ENCODE data around the gene MT4. TPM values are rescaled to one million over a fixed set of nuclear protein-coding genes. Genes with fewer than 3 reads are reported as not detected.

MT4 gene
- total RNA-seq, 1 experiment from 2014 or later: not detected

DNA sequence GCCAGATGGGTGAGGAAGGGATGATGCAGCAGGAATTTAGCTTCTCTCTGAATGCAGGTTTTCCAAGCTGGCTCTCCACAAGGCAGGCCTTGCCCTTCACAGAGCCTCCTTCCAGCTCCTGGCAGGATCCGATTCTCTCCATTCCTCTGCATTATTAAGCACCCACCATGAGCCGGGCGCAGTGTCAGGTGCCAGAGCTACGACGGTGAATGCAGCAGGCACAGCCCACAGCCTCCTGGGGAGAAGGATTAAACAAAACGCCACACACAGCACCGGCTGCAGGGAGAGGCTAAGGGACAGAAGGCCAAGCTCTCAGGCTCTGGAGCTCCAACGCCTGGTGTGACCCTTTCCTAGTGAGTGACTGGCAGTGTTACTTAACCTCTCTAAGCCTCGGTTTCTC, 36.5 kb downstream of the MT4 start:
- POLR2A ChIA-PET: interaction anchor here (1.0 to 1.7 kb wide), 2 partner anchors 24 to 60 kb away, joined by 3 to 6 read pairs; partner anchors contain the start of gene MT1E
- Mint-ChIP-seq H3K4me3 (no peak overlapping the region), H3K9me3 (0 out of 2 replicates have a peak, but pooled peaks cover 3% of the 10 kb centered on the region), H3K27ac (no peak overlapping the region), H3K27me3 (ENCODE audit: low read depth) (peaks cover 24% of the 10 kb centered on the region), H3K4me1 (no peaks in the 10 kb centered on the region; the same call in 1 of the 2 replicates), H3K36me3 (no peaks in the 10 kb centered on the region)
- DNase-seq (ENCODE audit: low spot score) (no peak), ATAC-seq (no peak)
- CTCF ChIA-PET: interaction anchor here (0.9 to 2.3 kb wide), 16 partner anchors 10 to 114 kb away, joined by 3 to 34 read pairs (median 8); partner anchors contain the start of genes MT1F and MT4
- TF ChIP-seq FOXP1 (CRISPR knock-in tag; IDR thresholded peaks at IDR 0.05; ENCODE audit: borderline replicate concordance): no peak
- TF ChIP-seq ZMAT4 (CRISPR knock-in tag; IDR thresholded peaks at IDR 0.05): no peak
- TF ChIP-seq CREM (CRISPR knock-in tag; IDR thresholded peaks at IDR 0.05): no peak
- TF ChIP-seq, protein P1, sequence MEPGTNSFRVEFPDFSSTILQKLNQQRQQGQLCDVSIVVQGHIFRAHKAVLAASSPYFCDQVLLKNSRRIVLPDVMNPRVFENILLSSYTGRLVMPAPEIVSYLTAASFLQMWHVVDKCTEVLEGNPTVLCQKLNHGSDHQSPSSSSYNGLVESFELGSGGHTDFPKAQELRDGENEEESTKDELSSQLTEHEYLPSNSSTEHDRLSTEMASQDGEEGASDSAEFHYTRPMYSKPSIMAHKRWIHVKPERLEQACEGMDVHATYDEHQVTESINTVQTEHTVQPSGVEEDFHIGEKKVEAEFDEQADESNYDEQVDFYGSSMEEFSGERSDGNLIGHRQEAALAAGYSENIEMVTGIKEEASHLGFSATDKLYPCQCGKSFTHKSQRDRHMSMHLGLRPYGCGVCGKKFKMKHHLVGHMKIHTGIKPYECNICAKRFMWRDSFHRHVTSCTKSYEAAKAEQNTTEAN (CRISPR knock-in tag; IDR thresholded peaks at IDR 0.05): no peak
- TF ChIP-seq, protein P2, sequence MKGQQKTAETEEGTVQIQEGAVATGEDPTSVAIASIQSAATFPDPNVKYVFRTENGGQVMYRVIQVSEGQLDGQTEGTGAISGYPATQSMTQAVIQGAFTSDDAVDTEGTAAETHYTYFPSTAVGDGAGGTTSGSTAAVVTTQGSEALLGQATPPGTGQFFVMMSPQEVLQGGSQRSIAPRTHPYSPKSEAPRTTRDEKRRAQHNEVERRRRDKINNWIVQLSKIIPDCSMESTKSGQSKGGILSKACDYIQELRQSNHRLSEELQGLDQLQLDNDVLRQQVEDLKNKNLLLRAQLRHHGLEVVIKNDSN (CRISPR knock-in tag; IDR thresholded peaks at IDR 0.05): no peak
- TF ChIP-seq, protein P3, sequence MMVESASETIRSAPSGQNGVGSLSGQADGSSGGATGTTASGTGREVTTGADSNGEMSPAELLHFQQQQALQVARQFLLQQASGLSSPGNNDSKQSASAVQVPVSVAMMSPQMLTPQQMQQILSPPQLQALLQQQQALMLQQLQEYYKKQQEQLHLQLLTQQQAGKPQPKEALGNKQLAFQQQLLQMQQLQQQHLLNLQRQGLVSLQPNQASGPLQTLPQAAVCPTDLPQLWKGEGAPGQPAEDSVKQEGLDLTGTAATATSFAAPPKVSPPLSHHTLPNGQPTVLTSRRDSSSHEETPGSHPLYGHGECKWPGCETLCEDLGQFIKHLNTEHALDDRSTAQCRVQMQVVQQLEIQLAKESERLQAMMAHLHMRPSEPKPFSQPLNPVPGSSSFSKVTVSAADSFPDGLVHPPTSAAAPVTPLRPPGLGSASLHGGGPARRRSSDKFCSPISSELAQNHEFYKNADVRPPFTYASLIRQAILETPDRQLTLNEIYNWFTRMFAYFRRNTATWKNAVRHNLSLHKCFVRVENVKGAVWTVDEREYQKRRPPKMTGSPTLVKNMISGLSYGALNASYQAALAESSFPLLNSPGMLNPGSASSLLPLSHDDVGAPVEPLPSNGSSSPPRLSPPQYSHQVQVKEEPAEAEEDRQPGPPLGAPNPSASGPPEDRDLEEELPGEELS (CRISPR knock-in tag; IDR thresholded peaks at IDR 0.05): no peak
- TF ChIP-seq ETV6 (CRISPR knock-in tag; IDR thresholded peaks at IDR 0.05): no peak
- TF ChIP-seq RELA (CRISPR knock-in tag; IDR thresholded peaks at IDR 0.05; ENCODE audit: borderline replicate concordance): no peak
- TF ChIP-seq CDX4 (CRISPR knock-in tag; IDR thresholded peaks at IDR 0.05; ENCODE audit: borderline replicate concordance): no peak
- TF ChIP-seq, protein P4, sequence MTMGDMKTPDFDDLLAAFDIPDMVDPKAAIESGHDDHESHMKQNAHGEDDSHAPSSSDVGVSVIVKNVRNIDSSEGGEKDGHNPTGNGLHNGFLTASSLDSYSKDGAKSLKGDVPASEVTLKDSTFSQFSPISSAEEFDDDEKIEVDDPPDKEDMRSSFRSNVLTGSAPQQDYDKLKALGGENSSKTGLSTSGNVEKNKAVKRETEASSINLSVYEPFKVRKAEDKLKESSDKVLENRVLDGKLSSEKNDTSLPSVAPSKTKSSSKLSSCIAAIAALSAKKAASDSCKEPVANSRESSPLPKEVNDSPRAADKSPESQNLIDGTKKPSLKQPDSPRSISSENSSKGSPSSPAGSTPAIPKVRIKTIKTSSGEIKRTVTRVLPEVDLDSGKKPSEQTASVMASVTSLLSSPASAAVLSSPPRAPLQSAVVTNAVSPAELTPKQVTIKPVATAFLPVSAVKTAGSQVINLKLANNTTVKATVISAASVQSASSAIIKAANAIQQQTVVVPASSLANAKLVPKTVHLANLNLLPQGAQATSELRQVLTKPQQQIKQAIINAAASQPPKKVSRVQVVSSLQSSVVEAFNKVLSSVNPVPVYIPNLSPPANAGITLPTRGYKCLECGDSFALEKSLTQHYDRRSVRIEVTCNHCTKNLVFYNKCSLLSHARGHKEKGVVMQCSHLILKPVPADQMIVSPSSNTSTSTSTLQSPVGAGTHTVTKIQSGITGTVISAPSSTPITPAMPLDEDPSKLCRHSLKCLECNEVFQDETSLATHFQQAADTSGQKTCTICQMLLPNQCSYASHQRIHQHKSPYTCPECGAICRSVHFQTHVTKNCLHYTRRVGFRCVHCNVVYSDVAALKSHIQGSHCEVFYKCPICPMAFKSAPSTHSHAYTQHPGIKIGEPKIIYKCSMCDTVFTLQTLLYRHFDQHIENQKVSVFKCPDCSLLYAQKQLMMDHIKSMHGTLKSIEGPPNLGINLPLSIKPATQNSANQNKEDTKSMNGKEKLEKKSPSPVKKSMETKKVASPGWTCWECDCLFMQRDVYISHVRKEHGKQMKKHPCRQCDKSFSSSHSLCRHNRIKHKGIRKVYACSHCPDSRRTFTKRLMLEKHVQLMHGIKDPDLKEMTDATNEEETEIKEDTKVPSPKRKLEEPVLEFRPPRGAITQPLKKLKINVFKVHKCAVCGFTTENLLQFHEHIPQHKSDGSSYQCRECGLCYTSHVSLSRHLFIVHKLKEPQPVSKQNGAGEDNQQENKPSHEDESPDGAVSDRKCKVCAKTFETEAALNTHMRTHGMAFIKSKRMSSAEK (CRISPR knock-in tag; IDR thresholded peaks at IDR 0.05; ENCODE audit: borderline replicate concordance): no peak
- no peak for TF ChIP-seq IRF2 (CRISPR knock-in tag; IDR thresholded peaks at IDR 0.05; ENCODE audit: borderline replicate concordance, low read depth)
- no peak for TF ChIP-seq SMAD4 (CRISPR knock-in tag; IDR thresholded peaks at IDR 0.05)
- no peak for TF ChIP-seq ZNF138 (CRISPR knock-in tag; conservative IDR thresholded peaks at IDR 0.05)
- TF ChIP-seq TEAD1 (CRISPR knock-in tag; IDR thresholded peaks at IDR 0.05): no peak
- TF ChIP-seq, protein P5, sequence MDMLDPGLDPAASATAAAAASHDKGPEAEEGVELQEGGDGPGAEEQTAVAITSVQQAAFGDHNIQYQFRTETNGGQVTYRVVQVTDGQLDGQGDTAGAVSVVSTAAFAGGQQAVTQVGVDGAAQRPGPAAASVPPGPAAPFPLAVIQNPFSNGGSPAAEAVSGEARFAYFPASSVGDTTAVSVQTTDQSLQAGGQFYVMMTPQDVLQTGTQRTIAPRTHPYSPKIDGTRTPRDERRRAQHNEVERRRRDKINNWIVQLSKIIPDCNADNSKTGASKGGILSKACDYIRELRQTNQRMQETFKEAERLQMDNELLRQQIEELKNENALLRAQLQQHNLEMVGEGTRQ (CRISPR knock-in tag; IDR thresholded peaks at IDR 0.05): no peak
- no peak for TF ChIP-seq MYBL2 (CRISPR knock-in tag; IDR thresholded peaks at IDR 0.05)
- no peak for TF ChIP-seq ZNF396 (CRISPR knock-in tag; IDR thresholded peaks at IDR 0.05; ENCODE audit: borderline replicate concordance)

Data from WTC11 (cell line).